Testis (tissue), 3 donors: ENCODE data around the gene STK24. TPM values are rescaled to one million over a fixed set of nuclear protein-coding genes. Genes with fewer than 3 reads are reported as not detected.
A peak's percentile ranks its signal among the peaks of the same experiment; 100 is the strongest.

Experiments used
- DNase-seq: peaks from one replicate; pipeline ENCODE4 v3.0.0-alpha.2; 2019
- H3K27ac ChIP-seq, 2 donors: fragments of 200-600 bp; sonication (generic); one replicate each; pipeline ENCODE4 v1.5.1; 2019
- H3K27me3 ChIP-seq: fragments of 200-600 bp; sonication (generic); one replicate; pipeline ENCODE4 v1.5.1; 2019
- H3K36me3 ChIP-seq: fragments of 200-600 bp; sonication (generic); one replicate; pipeline ENCODE4 v1.5.1; 2017; ENCODE audit warnings: low read depth; ENCODE audit errors: missing control alignments
- H3K4me1 ChIP-seq: fragments of 200-600 bp; sonication (generic); one replicate; pipeline ENCODE4 v1.5.1; 2019
- H3K4me3 ChIP-seq, 2 donors: fragments of 200-600 bp; sonication (generic); one replicate each; pipeline ENCODE4 v1.5.1; 2017 to 2019
- H3K9me3 ChIP-seq: fragments of 200-600 bp; sonication (generic); one replicate; pipeline ENCODE4 v1.5.1; 2017
- POLR2A ChIP-seq: fragments of 450-650 bp; IDR thresholded peaks from one replicate; pipeline ENCODE4 v1.6.1; 2017; ENCODE audit warnings: antibody characterized with exemption, mild to moderate bottlenecking, moderate library complexity
- WGBS, 2 donors: methylation state at CpG; one replicate each; pipeline ENCODE4 v1.1.5; 2018; 5-methylcytosine and 5-hydroxymethylcytosine counted together
- intact Hi-C: fragments of 100-400 bp; cut with DNase I; formaldehyde crosslinking; loops from one replicate; pipeline ENCODE4 v1.15.1; 2023; ENCODE audit warnings: low total_unique reads
- polyA plus RNA-seq: library from polyadenylated mRNA; stranded (reverse); fragments of 350-450 nt; fragmentation: Illumina TruSeq; extraction: RNeasy Lipid Tissue Mini Kit (QIAGEN cat#74804); gene quantifications from one replicate; pipeline ENCODE4 v1.2.3, GENCODE V29; 2014; ENCODE audit warnings: low read depth, low replicate concordance; ENCODE audit not compliant: insufficient read depth
- total RNA-seq, 2 donors: library from RNA; depleted of rRNA; stranded (reverse); fragments of >200 nt; gene quantifications; one replicate each; pipeline ENCODE4 v1.2.3, GENCODE V29; 2016
- TF ChIP-seq, protein P1 (sequence below), 3 experiments: fragments of 450-650 bp in 2 of 3; fragments of 200-600 bp in 1 of 3; sonication (generic) in 1 of 3; IDR thresholded peaks; one replicate each; pipeline ENCODE4 v1.5.1; 2016 to 2019; ENCODE audit warnings: antibody characterized with exemption in 3 of 3, mild to moderate bottlenecking in 2 of 3, moderate library complexity in 1 of 3

Gene STK24
- total and polyA plus RNA-seq, 3 donors from 2014 or later: 97.4 to 172 (median 151) TPM

DNA sequence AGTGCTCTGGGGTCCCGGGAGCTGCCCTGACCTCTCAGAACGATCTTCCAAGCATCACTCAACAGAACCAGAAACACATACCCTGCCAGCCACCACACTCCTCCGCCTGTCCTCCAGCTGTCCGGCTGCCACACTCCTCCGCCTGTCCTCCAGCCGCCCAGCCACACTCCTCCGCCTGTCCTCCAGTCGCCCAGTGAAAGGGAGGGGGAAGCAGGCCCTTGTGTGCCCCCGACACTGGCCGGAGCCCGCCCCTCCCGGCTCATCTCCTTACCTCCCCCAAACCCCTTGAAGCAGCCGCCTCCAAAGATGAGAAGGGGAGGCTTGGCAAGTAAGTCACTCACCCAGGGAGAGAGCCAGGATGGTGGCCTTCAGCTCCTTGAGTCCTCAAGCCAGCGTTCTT, 40.2 kb downstream of the STK24 start:
- peaks cover 30% of the 10 kb centered on the region for H3K4me1 ChIP-seq
- 62 to 87% methylated on average over 11 to 14 of the region's 14 CpGs for WGBS, 2 donors

DNA sequence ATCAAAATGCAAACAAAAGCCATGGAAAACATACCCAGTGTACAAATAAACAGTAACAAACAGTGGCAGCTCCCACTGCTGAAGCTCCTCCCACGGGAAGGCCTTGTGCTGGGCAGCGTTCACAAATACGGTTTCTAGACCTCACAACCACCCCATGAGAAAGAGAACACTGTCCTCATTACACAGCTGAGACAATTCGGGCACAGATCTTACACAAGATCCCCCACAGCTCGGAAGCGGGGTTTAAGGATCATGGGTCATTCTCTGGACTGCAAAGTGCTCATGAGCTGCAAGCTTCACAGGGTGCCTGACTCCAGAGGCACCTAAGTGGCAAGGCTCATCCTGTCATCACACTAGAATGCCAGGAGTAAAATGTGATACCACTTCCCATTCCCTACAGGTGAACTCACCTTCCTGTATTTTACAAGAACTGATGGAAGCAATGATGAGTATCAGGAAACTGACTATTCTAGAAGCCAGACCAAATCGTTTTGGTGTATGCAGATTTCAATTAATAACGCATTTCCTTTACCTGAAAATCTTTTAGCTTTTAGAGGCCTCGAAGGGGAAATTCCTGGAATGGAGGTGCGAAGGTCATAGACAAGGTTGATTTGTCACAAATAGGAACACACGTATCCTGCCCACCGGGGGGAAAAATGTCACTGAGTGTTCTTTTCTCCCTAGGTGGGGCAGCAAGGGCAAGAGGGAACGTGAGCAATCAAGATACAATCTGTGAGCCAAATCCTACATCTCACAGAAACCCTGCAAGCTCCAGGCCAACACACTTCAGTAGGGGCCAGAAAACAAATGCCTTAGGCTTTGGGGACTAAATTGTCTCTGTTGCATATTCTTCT, 41.2 kb downstream of the STK24 start:
- TF ChIP-seq, protein P1, sequence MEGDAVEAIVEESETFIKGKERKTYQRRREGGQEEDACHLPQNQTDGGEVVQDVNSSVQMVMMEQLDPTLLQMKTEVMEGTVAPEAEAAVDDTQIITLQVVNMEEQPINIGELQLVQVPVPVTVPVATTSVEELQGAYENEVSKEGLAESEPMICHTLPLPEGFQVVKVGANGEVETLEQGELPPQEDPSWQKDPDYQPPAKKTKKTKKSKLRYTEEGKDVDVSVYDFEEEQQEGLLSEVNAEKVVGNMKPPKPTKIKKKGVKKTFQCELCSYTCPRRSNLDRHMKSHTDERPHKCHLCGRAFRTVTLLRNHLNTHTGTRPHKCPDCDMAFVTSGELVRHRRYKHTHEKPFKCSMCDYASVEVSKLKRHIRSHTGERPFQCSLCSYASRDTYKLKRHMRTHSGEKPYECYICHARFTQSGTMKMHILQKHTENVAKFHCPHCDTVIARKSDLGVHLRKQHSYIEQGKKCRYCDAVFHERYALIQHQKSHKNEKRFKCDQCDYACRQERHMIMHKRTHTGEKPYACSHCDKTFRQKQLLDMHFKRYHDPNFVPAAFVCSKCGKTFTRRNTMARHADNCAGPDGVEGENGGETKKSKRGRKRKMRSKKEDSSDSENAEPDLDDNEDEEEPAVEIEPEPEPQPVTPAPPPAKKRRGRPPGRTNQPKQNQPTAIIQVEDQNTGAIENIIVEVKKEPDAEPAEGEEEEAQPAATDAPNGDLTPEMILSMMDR (IDR thresholded peaks at IDR 0.05): no peak
- no peak for TF ChIP-seq POLR2A
- no peak overlapping the region for H3K27ac ChIP-seq
- no peak overlapping the region for H3K4me3 ChIP-seq
- H3K36me3 ChIP-seq: no peaks in the 10 kb centered on the region
- no peaks in the 10 kb centered on the region for H3K9me3 ChIP-seq
- intact Hi-C loops: no loop called here
- peaks cover 25% of the 10 kb centered on the region for H3K4me1 ChIP-seq
- peak; percentile 55 for DNase-seq
- H3K27me3 ChIP-seq: no peaks in the 10 kb centered on the region
- WGBS, 2 donors: 48 to 52% methylated on average over 13 of the region's 13 CpGs

More for the DNA sequence above, 40.2 kb downstream of the STK24 start:
- H3K9me3 ChIP-seq: no peaks in the 10 kb centered on the region
- TF ChIP-seq, protein P1 (IDR thresholded peaks at IDR 0.05): no peak
- TF ChIP-seq POLR2A: no peak
- intact Hi-C loops: no loop called here
- no peaks in the 10 kb centered on the region for H3K36me3 ChIP-seq
- no peak overlapping the region for H3K4me3 ChIP-seq
- H3K27me3 ChIP-seq: no peaks in the 10 kb centered on the region
- no peak overlapping the region for H3K27ac ChIP-seq
- DNase-seq: peak; percentile 82

DNA sequence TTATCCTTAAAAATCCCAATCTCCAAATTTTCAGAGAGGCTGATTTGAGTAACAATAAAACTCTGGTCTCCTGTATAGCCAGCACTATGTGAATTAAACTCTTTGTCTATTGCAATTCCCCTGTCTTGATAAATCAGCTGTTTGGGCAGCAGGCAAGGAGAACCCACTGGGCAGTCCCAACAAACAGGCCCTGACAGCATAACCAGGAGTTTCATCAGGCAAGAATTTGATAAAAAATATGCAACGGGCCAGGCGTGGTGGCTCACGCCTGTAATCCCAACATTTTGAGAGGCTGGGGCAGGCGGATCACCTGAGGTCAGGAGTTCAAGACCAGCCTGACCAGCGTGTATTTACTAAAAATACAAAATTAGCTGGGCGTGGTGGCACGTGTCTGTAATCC, 42.1 kb downstream of the STK24 start:
- Histone ChIP-seq H3K4me3 (no peak overlapping the region), H3K4me1 (peaks cover 23% of the 10 kb centered on the region), H3K9me3 (no peaks in the 10 kb centered on the region), H3K27me3 (no peaks in the 10 kb centered on the region), H3K36me3 (no peaks in the 10 kb centered on the region), H3K27ac (no peak overlapping the region)
- intact Hi-C loops: no loop called here
- WGBS, 2 donors: 72 to 78% methylated on average over 7 of the region's 7 CpGs
- TF ChIP-seq POLR2A: no peak
- TF ChIP-seq, protein P1 (IDR thresholded peaks at IDR 0.05): no peak
- no peak for DNase-seq

DNA sequence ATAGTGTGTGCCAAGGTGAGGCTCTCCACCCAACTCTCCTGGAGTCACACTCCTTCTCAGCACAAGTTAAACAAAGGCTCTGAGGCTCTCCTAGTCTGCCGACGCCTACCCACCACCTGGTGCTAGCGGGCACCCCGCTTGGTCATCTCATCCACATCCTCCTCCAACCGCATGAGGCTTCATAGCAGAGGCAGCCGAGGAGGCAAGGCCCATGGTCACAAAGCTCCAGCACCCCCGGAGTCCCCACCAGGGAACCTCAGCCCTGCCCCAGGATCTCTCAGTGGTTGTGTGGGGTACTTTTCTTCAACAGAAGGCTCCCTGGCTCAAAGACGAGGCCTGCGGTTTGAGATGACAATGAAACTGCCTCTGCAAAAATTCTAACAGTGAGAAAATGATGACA, 43.0 kb downstream of the STK24 start:
- H3K27me3 ChIP-seq: no peaks in the 10 kb centered on the region
- no peak for DNase-seq
- peaks cover 23% of the 10 kb centered on the region for H3K4me1 ChIP-seq
- H3K9me3 ChIP-seq: no peaks in the 10 kb centered on the region
- H3K27ac ChIP-seq: no peak overlapping the region
- TF ChIP-seq, protein P1 (IDR thresholded peaks at IDR 0.05): no peak
- no peak for TF ChIP-seq POLR2A
- WGBS, 2 donors: 85 to 88% methylated on average over 8 to 9 of the region's 9 CpGs
- H3K4me3 ChIP-seq: no peak overlapping the region
- intact Hi-C loops: no loop called here
- no peaks in the 10 kb centered on the region for H3K36me3 ChIP-seq

DNA sequence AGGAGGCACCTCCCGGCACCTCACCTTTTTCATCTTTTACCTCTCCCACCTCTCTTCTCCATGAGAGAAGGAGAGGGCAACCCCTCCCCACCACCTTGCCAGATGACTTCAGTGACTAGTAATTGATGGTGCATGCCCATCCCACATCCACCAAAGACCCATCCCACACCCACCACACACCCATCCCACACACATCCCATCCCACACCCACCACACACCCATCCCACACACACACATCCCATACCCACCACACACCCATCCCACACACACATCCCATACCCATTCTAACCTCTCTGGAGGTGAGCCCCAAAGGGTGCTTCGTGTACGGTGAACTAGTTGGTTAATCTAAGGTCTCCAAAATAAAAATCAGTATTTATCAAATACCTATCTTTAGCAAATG, 44.7 kb downstream of the STK24 start:
- no peaks in the 10 kb centered on the region for H3K36me3 ChIP-seq
- H3K27me3 ChIP-seq: no peaks in the 10 kb centered on the region
- H3K9me3 ChIP-seq: no peaks in the 10 kb centered on the region
- 95 to 98% methylated on average over 3 of the region's 3 CpGs for WGBS, 2 donors
- H3K27ac ChIP-seq: no peak overlapping the region
- TF ChIP-seq, protein P1 (IDR thresholded peaks at IDR 0.05): no peak
- no peak for TF ChIP-seq POLR2A
- intact Hi-C loops: no loop called here
- H3K4me1 ChIP-seq: peaks cover 21% of the 10 kb centered on the region
- no peak overlapping the region for H3K4me3 ChIP-seq
- no peak for DNase-seq
